Endothelial cell of umbilical vein (primary cell): ENCODE results near the gene SLC4A4. TPM values are rescaled to one million over a fixed set of nuclear protein-coding genes. Genes with fewer than 3 reads are reported as not detected.

Source experiments
- BruUV-seq: library from RNA; stranded (reverse); fragments of 400-500 nt; replicated peaks from 2 replicates; lab custom pipeline; 2021; lab: Mats Ljungman, UMichigan
- CTCF ChIA-PET: fragments of 300-600, 350-600 bp; sonication (Branson Sonifier 250); formaldehyde crosslinking; loops from one replicate; lab custom pipeline; 2021; ENCODE audit warnings: antibody characterized with exemption, inconsistent platforms; lab: Charles Lee
- POLR2A ChIA-PET: fragments of 300-600, 350-600 bp; sonication (Branson Sonifier 250); formaldehyde crosslinking; loops from one replicate; lab custom pipeline; 2021; ENCODE audit warnings: antibody characterized with exemption, inconsistent platforms; lab: Charles Lee
- DNase-seq: peaks from one replicate; pipeline ENCODE4 v3.0.0-alpha.2; 2011; ENCODE audit warnings: low read depth, low spot score
- FAIRE-seq: peaks from 2 replicates; lab custom pipeline; 2011; peaks lifted over from hg19 to GRCh38; lab: Jason Lieb, UNC
- H2AFZ ChIP-seq: 2 replicates; pipeline ENCODE4 v1.6.0; 2012; ENCODE audit warnings: low read depth, low read length, control low read depth, inconsistent platforms
- H3K27ac ChIP-seq: 2 replicates; pipeline ENCODE4 v1.5.1; 2011; ENCODE audit warnings: low read depth, mild to moderate bottlenecking, control low read depth, low read length, moderate library complexity; ENCODE audit not compliant: insufficient read depth
- H3K27me3 ChIP-seq, 2 experiments: 2 replicates each; pipeline versions ENCODE4 v1.6.0 to v1.6.1; 2011; ENCODE audit warnings: low read length in 2 of 2, mixed read lengths in 1 of 2; ENCODE audit not compliant: control insufficient read depth in 2 of 2, insufficient read depth in 2 of 2
- H3K36me3 ChIP-seq, 2 experiments: 2 replicates in 1 of 2; 3 replicates in 1 of 2; pipeline ENCODE4 v1.5.1; 2011; ENCODE audit warnings: low read length in 2 of 2, mild to moderate bottlenecking in 1 of 2, moderate library complexity in 1 of 2; ENCODE audit not compliant: control insufficient read depth in 2 of 2, insufficient read depth in 2 of 2; ENCODE audit errors: extremely low read depth in 1 of 2
- H3K4me1 ChIP-seq: 3 replicates; pipeline ENCODE4 v1.5.1; 2011; ENCODE audit warnings: mild to moderate bottlenecking, low read length; ENCODE audit not compliant: control insufficient read depth, insufficient read depth; ENCODE audit errors: extremely low read depth
- H3K4me2 ChIP-seq: 2 replicates; pipeline ENCODE4 v1.6.1; 2011; ENCODE audit warnings: low read length, control low read depth, mixed read lengths; ENCODE audit not compliant: insufficient read depth
- H3K4me3 ChIP-seq, 3 experiments: fragments of 200-600 bp in 1 of 3; sonication (generic), shearing (Covaris generic) in 1 of 3; replicated peaks in 1 of 3; 2 replicates each; pipeline ENCODE4 v1.5.1; 2011 to 2016; ENCODE audit warnings: control low read depth in 3 of 3, low read length in 3 of 3, mild to moderate bottlenecking in 2 of 3, inconsistent platforms in 1 of 3, low read depth in 1 of 3, moderate library complexity in 1 of 3; ENCODE audit not compliant: insufficient read depth in 1 of 3
- H3K79me2 ChIP-seq: 2 replicates; pipeline ENCODE4 v1.6.0; 2012; ENCODE audit warnings: low read length, inconsistent platforms; ENCODE audit not compliant: control insufficient read depth, insufficient read depth
- H3K9ac ChIP-seq: replicated peaks from 2 replicates; pipeline ENCODE3; 2011; ENCODE audit warnings: low read length, control low read depth; ENCODE audit not compliant: insufficient read depth; ENCODE audit errors: extremely low read depth
- H3K9me1 ChIP-seq: replicated peaks from 3 replicates; pipeline ENCODE4 v1.6.0; 2011; ENCODE audit warnings: mild to moderate bottlenecking, low read length; ENCODE audit not compliant: control insufficient read depth, insufficient read depth; ENCODE audit errors: extremely low read depth
- H3K9me3 ChIP-seq: replicated peaks from 2 replicates; pipeline ENCODE4 v1.5.1; 2012; ENCODE audit warnings: low read length, inconsistent platforms; ENCODE audit not compliant: control insufficient read depth, insufficient read depth
- H4K20me1 ChIP-seq: replicated peaks from 2 replicates; pipeline ENCODE3; 2011; ENCODE audit warnings: mild to moderate bottlenecking, low read length; ENCODE audit not compliant: control insufficient read depth, insufficient read depth; ENCODE audit errors: extremely low read depth
- FOS ChIP-seq: IDR thresholded peaks from 2 replicates; pipeline ENCODE4 v1.6.1; 2011; ENCODE audit warnings: mild to moderate bottlenecking, low read length, moderate library complexity, borderline replicate concordance; ENCODE audit not compliant: insufficient read depth
- GATA2 ChIP-seq: IDR thresholded peaks from 2 replicates; pipeline ENCODE4 v1.7.0; 2011; ENCODE audit warnings: low read depth, mild to moderate bottlenecking, moderate library complexity, mixed read lengths, low read length; ENCODE audit not compliant: insufficient read length, insufficient read depth
- JUN ChIP-seq: IDR thresholded peaks from 2 replicates; pipeline ENCODE4 v1.6.1; 2011; ENCODE audit warnings: borderline replicate concordance, low read depth; ENCODE audit not compliant: insufficient read length, insufficient read depth
- MYC ChIP-seq: IDR thresholded peaks from one replicate; pipeline ENCODE4 v1.6.1; 2011; ENCODE audit warnings: mild to moderate bottlenecking, low read depth, low read length
- POLR2AphosphoS5 ChIP-seq: IDR thresholded peaks from 2 replicates; pipeline ENCODE4 v1.6.1; 2012; ENCODE audit warnings: low read depth, mild to moderate bottlenecking, control low read depth, low read length, moderate library complexity; ENCODE audit not compliant: insufficient read depth
- dilution Hi-C: fragments of 300-500 bp; cut with MboI; formaldehyde crosslinking; loops from one replicate; pipeline ENCODE4 v1.15.0; 2019; ENCODE audit warnings: low sequenced_read_pairs; ENCODE audit not compliant: extremely low pct_ligation_motif_present
- intact Hi-C: fragments of 100-400 bp; cut with micrococcal nuclease; formaldehyde crosslinking; loops from one replicate; pipeline ENCODE4 v1.10.0; 2022
- polyA plus RNA-seq, 4 experiments: library from polyadenylated mRNA; depleted of rRNA in 3 of 4; stranded (reverse) in 3 of 4; unstranded in 1 of 4; fragments of >200 nt; gene quantifications; 2 replicates each; pipeline versions ENCODE4 v1.2.1 to v1.2.3, GENCODE V29; 2011 to 2012; ENCODE audit warnings: missing spikeins in 1 of 4
- total RNA-seq: library from RNA; stranded (reverse); gene quantifications from 2 replicates; pipeline ENCODE4 v1.2.3, GENCODE V29; 2021
- TF ChIP-seq, protein P1 (sequence below): IDR thresholded peaks from 2 replicates; pipeline ENCODE4 v1.6.1; 2011; ENCODE audit not compliant: insufficient read depth, insufficient read length
- TF ChIP-seq, protein P2 (sequence below), 2 donors: IDR thresholded peaks; 1 replicate in 1 of 2; 2 replicates in 1 of 2; pipeline ENCODE4 v1.5.1; 2011; ENCODE audit warnings: low read length in 2 of 2, mild to moderate bottlenecking in 2 of 2, moderate library complexity in 2 of 2, control low read depth in 1 of 2, inconsistent platforms in 1 of 2, low read depth in 1 of 2; ENCODE audit not compliant: insufficient read depth in 1 of 2; ENCODE audit errors: extremely low read depth in 1 of 2

SLC4A4 gene
- total and polyA plus RNA-seq, 2 donors (not counting 3 experiments of a cell fraction or from before 2014, with no cell fraction given) = not detected

DNA sequence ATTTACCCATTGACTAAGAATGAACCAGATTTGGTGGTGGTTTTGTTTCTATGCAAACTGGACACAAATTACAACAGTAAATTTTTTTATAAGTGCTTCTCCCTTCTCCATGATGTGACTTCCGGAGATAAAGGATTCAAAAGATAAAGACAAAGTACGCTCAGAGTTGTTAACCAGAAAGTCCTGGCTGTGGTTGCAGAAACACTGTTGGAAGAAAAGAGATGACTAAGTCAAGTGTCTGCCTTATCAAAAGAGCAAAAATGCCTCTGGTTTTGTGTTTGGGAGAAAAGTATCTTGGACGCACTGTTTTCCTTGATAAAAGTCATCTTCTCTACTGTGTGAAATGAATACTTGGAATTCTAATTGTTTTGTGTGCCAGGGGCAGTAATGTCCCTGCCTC, 231.7 kb downstream of the SLC4A4 start:
- dilution Hi-C loops = no loop called here
- ChIA-PET POLR2A (no interaction called here), CTCF (no interaction called here)
- no TSS peak for BruUV-seq
- FAIRE-seq (no peak), DNase-seq (no peak)
- Histone ChIP-seq H3K4me1 (no peaks in the 10 kb centered on the region), H3K79me2 (no peaks in the 10 kb centered on the region), H3K9ac (no peak overlapping the region), H4K20me1 (no peaks in the 10 kb centered on the region), H3K9me1 (no peaks in the 10 kb centered on the region), H3K27me3 (no peaks in the 10 kb centered on the region), H3K9me3 (no peaks in the 10 kb centered on the region), H3K4me2 (no peak overlapping the region), H2AFZ (no peak overlapping the region), H3K36me3 (no peaks in the 10 kb centered on the region), H3K27ac (no peak overlapping the region), H3K4me3 (no peak overlapping the region)
- intact Hi-C loops = no loop called here
- TF ChIP-seq, protein P1, sequence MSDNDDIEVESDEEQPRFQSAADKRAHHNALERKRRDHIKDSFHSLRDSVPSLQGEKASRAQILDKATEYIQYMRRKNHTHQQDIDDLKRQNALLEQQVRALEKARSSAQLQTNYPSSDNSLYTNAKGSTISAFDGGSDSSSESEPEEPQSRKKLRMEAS = no peak
- TF ChIP-seq JUN (no peak), FOS (no peak), POLR2AphosphoS5 (no peak), GATA2 (no peak), MYC (no peak)
- TF ChIP-seq, protein P2, sequence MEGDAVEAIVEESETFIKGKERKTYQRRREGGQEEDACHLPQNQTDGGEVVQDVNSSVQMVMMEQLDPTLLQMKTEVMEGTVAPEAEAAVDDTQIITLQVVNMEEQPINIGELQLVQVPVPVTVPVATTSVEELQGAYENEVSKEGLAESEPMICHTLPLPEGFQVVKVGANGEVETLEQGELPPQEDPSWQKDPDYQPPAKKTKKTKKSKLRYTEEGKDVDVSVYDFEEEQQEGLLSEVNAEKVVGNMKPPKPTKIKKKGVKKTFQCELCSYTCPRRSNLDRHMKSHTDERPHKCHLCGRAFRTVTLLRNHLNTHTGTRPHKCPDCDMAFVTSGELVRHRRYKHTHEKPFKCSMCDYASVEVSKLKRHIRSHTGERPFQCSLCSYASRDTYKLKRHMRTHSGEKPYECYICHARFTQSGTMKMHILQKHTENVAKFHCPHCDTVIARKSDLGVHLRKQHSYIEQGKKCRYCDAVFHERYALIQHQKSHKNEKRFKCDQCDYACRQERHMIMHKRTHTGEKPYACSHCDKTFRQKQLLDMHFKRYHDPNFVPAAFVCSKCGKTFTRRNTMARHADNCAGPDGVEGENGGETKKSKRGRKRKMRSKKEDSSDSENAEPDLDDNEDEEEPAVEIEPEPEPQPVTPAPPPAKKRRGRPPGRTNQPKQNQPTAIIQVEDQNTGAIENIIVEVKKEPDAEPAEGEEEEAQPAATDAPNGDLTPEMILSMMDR (IDR thresholded peaks at IDR 0.05; ENCODE audit: extremely low read depth in 1 of 2, insufficient read depth in 1 of 2, low read depth in 1 of 2, low read length in 2 of 2) = no peak
